Limb (tissue), 2 donors: Measurements from ENCODE around the gene RAB13.

Experiments used
- DNase-seq, 2 donors: peaks; one replicate each; pipeline ENCODE4 v3.0.0-alpha.2; 2016; ENCODE audit errors: extremely low spot score in 2 of 2

The RAB13 gene

DNA sequence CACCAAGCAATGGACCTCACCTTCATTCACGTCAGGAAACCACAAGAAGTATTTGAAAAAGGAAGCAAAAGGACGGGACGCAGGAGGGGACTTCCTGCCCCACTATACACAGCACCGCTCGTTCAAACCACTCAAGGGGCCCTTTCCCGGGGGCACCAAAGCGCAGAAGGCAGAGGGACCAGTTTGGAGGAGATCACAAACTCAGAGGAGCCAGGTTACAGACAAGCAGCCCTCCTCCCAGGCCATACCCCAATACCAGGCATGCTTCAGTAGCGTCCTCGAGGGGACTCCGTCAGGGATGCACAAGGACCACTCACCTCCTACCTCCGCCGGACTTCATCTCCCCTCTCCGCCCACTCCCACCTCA, 28.4 kb downstream of the RAB13 start:
- DNase-seq: no peak

DNA sequence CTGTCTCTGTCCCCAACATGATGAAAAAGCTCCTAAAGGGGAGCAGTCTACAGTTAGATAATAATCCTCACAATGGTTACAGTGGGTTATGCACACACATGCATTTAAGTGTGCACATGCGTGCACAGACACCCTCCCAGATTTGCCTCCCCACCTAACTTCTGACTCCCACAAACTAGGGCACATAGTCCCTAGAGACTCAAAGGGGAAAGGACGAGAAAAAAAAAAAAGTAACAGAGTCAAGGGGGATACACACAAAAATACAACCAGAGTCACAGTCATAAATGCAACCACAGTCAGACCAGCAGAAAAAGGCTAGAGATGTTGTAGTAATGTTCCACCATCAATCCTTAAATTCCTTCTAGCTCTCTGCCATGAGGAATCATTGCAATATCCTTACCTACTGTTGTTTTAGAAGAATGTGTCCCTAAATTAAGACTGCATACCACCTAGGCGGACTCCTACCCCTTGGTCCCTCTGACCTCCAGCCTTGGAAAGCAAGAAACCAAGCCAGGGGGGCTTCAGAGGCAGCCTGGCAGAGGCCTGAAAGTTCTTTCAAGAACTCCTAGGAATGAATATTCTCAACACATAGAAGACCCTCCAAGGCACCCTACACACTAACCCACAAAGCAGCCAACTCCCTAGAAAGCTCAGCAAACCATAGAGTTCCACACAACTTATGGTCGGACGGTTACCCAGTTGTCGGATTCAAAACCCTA, 29.0 kb downstream of the RAB13 start:
- no peak for DNase-seq

DNA sequence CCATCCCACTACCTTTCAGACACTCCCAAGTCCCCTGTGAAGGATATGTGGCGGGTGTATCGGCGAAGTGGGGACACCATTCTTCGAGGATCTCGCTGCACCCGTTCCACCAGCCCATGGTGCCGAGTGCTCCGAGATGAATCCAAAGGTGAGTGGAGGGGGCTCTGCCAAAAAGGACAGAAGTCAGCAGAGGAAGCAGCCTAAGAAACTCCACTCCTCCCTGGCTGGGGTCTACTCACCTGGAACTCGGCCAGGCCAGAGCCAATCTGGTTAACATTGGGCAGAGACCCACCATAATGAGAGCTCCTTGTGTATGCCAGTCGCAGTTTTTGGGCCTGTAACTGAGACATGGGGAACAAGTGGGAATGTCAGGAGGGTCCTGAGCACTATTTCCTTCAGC, 31.3 kb downstream of the RAB13 start:
- no peak for DNase-seq

DNA sequence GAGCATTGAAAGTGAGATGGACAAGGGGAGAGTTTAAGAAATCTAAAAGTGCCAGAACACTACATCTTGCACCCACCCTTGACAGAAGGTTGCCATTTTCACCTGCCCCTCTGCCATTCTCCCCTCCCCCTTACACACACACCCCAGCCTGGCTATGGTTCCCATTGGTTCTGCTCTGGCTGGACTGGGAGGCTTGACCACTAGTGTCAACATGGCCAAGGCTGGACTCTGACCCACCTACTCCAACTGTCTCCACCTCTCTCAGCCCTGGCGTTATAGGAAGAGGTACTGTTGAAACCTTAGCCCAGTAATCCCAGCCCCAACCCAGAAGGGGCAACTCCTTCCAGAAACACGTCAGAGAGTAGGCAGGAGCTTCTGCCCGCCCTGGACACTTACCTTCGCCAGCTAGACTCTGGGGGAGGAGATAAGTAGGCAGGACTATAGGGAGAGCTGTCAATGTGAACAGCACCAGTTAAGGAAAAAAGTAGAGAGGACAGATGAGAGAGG, 32.2 kb downstream of the RAB13 start:
- DNase-seq: no peak

DNA sequence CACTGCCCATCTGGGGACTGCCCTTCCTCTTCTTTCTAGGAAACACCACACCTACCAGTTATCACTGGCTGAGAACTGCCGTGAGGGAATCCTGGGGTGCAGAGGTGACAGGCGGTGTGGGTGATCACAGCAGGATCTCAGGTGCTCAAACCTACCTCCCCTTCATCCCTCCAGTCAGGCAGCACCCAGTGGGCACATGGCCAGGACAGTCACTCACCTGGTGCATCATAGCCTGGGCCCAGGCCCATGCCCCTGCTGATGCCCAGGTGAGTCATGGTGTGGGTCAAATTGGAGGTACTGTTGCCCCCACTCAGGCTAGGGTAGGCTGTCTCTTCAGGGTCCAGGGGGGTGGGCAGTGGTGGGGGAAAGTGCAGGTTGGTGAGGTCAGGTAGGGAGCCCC, 34.3 kb downstream of the RAB13 start:
- no peak for DNase-seq

DNA sequence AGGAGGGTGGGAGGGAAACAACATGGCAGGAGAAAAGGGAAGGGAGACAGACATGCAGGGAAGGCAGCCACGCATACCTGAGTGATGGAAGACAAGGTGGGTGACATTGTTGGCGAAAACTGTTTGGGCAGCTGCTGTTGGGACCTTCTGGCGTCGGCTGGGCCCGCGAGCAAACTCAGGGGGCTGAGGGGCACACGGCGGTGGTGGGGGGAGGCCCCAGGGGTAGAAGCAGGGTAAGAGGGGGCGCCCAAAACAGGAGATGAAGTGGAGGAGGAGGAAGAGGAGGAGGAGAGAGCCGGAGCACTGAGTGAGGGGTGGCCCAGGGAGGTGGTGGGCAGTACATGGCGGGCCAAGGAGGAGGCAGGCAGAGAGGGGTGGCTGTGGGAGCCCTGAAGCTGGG, 35.0 kb downstream of the RAB13 start:
- DNase-seq: no peak

DNA sequence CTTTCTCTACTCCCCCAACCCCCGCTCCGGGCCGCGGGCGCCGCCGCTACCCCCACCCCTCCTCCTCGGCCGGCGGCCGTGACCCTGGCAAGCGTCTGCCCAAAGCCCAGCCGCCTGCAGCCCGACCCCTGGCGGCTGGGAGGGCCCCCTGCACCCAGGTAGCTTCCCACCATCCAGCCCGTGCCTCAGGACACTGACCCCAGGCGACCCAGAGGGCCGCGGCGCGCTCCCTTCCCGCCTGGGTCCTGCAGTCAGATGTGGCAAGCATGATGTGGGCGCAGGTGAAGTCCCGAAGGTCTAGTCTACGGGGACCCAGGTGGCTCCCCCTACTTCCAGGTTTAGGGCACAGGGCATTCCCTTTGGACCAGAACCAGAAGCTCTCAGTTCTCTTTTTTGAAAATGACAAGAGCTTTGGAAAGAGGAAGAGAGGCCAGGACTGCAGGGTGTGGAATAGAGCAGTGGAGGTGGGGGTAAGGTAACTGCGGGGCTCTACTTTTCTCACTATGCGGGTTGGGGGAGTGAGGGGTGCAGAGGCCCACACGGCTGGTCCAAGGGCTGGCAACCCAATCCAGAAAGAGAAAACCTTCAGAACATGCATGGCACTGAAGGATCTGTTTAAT, 39.4 kb downstream of the RAB13 start, which contains the start of gene DENND4B:
Gene DENND4B (minus strand): TSS at position 97 of the 620 bp plus-strand sequence. CDS start 2,344 bp downstream, outside the sequence.
- DNase-seq: peak; percentile 84 to 90

DNA sequence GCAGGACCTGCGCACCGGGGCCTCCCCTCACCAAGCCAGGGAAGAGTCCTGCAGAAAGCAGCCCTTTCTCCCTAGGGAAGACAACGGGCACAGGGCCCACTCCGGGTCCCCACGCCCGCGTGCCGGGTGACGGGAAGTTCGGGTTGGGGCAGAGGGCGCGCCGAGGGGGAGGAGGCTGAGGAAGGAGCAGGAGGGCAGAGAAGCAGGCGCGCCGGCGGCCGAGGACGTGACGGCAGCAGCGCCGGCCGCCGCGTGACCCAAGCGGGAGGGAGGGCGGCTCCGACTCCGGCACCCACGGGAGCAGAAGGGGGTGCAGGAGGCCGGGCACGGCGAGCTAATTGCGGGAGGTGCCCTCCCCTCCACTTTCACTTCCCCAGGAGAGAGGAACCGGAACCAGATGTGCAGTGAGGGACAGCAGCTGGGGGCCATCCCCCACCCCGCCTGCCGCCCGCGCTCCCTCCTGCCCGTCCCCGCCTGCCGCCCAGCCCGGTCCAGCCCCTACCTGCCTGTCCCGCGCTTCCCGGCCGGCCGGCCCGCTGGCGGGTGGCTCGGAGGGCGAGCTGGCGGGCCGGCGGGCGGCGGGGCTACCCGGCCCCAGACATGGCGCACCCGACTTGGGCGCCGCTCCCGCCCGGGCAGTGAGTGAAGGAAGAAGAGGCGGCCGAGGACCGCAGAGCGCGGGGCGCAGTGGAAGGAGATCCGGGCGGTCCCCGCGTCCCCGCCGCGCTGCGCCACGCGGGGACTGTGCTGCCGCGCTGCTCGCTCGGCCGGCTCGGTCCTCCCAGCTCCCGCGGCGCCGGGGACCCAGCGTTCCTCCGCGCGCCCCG, 40.1 kb downstream of the RAB13 start:
- peak; percentile 41 to 78 for DNase-seq

DNA sequence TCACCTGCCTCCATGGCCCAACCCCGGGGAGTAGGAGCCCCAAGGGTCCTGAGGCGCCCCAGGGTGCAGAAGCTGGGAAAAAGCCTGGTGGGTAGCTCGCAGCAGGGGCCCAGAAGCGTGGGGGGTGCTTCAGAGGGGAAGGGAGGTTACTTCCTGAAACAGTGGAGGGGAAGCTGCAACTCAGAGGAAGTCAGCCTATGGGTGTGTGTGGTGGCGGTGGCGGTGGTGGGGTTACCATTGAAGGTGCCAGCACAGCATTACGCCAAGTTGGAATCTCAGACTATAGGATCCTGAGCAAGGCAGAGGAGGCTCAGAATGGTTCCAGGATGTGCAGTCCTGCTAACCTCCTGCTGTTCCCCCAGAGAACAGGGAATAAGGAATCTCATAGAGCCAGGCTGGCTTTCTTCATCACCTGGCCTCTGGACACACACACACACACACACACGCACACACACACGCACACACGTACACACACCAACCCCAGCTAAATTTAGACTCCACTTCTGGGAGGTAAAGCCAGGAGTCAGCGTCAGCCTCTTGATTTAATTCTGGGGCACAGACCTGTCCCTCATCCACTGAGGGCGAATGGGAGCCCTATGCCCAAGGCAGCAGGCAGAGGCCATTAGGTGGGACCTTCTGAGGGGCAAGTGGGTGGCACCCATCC, 40.9 kb downstream of the RAB13 start:
- no peak for DNase-seq

DNA sequence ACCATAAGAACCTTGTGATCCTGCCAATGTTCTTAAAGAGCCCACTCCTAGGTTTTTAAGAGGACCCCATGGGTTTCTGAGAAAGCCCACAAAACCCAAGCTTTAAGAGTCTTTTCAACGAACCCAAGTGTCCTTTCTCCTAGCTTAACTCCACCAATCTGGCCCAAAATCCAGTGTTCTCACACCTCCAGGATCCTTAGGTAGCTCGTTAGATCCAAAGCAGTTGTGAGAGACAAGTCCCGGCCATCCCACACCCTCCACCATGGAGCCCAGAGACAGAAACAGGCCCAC, 41.4 kb downstream of the RAB13 start:
- DNase-seq: no peak

DNA sequence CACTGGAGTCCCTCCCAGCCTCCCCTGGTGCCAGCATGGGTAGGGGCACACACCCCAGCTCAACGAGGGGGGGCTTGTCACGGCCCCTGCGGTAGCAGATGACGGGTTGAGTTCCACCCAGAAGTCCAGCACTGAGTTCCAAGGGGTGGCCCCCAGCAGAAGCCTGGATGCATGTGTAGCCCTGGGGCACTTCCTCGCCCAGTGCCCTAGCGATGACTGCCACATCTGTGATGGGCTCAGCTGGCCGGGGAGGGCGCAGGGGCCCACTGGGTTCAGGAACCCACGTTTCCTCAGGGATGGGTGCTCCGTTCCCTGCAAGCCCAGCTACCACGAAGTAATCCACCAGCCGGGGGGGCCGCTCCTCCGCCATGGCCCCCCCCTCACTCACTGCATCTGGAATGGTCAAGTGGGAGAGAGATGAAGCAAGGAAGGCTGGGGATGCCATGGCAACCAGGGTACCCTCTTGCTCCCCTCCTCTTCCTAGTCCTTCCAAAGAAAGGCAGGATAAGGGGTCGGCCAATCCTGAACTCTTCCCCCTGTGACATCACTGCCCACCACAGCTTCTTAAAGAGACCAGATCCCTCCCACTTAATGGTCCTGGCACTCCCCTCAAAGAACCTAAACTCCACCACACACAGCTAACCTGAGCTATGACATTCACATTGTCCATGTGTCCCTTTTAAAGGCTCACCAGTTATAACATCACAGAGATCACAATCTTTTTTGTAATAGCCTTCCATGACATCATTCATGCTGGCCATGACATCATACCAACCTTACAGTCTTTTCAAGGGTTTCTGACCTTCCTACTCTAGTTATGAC, 41.9 kb downstream of the RAB13 start:
- no peak for DNase-seq

DNA sequence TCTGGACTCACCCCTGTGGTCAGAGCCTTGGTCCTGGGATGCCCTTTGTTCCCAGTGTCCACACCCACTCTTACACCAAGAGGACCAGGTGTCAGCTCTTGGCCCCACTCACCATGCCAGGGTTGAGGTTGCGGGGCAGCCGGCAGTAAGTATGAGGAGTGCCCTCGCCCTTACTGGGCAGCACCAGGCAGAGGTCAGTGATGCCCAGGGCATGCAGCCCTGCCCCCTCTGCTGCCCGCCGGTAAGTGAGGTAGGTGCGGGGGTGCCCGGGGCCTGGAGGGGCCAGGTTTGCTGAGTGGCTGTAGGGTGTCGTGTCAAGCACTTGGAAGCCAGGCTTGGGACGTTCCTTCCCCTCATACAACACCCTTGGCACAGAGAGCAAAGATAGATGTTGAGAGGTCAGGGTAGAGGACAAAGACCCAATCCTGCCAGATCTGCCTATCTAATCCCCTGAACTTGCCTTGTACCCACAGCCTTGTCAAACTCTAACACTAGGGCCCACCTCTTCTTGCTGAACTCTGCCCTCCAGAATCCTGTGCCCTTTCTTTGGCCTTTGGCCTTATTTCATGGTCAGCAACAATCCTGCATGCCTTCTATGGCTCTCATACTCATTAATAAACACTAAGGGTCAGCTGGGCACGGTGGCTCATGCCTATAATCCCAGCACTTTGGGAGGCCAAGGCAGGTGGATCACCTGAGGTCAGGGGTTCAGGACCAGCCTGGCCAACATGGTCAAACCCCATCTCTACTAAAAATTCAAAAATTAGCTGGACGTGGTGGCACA, 43.2 kb downstream of the RAB13 start:
- DNase-seq: no peak

DNA sequence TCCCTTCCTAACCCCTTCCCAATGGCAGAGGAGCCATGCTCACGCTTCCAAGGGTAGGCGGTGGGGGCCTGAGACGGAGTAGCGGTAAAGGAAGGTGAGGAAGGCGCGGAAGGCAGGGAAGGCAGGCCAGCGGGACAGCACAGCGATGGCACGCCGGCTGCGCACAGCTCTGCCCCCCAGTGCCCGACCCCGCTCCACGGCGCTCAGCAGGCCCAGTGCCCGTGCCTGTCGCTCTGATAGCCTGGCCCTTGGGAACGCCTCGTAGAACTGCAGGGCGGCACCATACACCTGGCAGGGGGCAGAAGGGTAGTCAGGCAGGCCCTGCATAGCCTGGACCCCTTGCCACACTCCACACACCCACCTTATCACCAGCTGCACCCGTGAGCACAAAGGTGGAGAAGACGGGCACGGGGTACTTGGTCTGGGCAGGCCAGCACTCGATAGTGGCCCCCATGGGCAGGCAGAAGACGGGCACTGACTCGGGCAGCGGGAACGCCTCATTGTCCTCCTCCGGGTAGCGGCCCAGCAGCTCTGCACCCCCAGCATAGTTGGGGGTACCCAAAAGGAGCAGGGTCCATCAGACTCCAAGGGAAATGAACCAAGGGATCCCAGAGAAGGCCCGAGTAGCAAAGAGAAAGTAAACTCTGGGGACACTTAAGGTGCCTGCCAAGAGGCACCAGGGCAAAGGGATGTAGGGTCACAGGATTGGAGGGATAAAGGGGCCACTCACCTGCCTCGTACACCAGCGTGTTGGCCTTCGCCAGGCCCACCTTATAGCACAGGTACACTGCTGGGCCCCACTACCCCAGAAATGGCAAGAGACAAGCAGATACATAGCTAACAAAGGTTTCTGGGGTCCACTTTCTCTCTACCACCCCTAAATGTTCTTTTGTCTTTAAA, 44.1 kb downstream of the RAB13 start:
- DNase-seq: no peak

DNA sequence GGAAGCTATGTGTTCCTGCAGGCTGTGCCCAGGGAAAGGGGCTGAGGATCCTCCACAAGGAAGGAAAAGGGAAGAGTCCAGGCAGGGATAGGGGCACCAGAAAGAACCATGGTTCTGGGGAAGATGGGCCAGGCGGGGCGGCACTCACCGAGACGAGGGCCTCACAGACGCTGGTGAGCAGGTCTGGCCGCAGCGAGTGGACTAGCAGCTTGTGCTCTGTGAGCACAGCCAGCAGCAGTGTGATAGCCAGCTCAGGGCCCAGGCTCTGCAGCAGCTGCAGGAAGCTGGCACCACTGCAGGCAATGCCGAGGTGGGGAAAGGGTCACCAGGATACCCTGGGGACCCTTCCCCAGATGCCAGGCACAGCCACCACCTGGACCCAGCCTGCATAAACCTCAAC, 45.4 kb downstream of the RAB13 start:
- no peak for DNase-seq

DNA sequence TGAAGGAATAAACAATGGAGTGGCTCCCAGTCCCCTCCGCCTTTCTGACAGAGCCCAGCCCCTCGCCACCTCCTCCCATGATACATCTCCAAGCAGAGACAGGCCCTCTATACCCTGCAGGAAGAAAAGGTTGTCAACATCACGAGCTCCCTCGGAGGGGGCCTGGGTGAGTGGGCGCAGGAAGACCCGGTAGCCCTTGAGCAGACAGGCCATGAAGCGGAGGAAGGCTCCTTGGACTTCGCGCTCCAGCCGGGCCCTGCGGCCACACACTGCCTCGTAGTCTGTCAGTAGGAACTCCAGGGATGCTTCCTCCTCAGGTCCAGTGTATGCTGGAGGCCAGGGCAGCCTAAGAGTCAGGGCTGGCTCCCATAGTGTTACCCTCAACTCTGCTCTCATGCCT, 46.7 kb downstream of the RAB13 start:
- DNase-seq: no peak

DNA sequence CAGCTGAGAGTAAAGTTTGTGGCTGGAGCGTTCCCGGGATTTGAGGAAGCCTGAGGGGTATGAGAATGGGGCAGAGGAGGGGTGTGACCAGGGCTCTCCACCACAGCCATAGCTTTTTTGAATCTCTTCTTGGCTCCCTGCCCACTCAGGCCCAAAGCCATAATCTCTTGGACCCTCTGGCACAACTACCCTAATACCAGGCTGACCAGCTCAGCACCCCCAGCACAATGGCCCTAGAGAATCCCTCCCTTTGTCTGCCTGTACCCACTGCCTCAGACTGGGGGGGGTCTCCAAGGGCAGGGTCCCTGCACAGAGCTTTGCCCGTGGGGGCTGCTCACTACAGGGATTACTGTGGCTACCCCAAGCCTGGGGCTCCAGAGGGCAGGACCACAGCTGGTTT, 47.1 kb downstream of the RAB13 start:
- no peak for DNase-seq

DNA sequence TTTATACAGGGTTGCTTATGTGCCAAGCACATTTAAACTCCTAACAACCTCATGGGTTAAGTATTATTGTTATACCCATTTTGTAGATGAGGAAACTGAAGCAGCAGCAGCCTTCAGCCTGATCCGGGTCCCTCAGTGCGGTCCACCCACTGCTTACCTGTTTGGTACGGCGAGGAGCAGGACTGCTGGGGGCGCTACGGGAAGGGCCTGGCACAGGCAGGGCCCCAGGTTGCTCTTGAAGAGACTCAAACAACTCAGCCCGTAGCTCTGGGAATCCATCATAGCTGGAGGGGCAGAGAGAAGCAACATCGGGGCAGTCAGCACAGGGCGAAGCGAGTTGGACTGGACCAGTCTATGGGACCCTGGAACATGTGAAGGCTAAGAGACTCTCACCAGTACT, 48.8 kb downstream of the RAB13 start:
- DNase-seq: no peak

DNA sequence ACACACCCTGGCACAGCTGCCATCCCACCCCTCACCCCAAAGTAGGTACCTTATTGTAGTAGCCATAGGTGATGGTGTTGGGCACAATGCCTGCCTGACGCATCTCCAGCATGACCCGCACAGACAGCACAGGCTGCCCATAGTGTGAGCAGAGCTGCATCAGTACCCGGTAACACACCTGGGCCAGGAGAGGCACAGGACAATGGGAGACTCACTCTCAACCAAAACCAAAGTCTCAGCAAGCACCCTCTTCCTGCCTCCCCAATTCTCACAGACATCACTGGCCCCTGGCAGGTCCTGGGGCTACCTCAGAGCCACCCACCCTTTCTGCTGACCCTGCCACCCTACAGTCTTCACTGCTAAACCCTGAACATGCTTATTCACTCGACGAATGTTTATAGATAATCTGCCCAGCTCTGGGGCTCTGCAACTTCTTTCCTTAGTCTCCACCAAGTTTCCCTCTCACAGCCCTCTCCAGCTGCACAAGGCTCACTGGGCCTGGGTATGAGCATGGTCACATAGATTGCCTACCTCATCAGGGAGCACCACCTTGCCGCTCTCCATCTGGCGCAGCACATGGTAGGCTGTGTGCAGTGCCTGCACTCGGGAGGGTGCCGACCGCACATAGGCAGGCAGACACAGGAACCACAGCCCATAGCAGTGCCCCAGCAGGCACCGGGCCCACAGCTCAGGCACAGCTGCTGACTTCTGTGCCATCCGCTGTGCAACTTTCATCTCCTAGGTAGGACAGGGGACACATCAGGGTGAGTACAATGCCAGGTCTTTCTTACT, 49.9 kb downstream of the RAB13 start:
- no peak for DNase-seq
